Amniotic epithelial cell (primary cell): Measurements from ENCODE around the gene CWC27.

Source experiments
- DNase-seq: peaks from one replicate; pipeline ENCODE4 v3.0.0-alpha.2; 2010; ENCODE audit warnings: low read depth

Gene CWC27

GRCh38 chr5:64980176-64980575, 211.4 kb downstream of the CWC27 start:
- DNase-seq: no peak

- DNase-seq: no peak
Measured at GRCh38 chr5:64987768-64988167, 219.0 kb downstream of the CWC27 start.

GRCh38 chr5:65009207-65009606, 240.5 kb downstream of the CWC27 start:
- DNase-seq: no peak

GRCh38 chr5:65010841-65011240, 242.1 kb downstream of the CWC27 start:
- DNase-seq: no peak

GRCh38 chr5:65012301-65012892, 243.7 kb downstream of the CWC27 start:
- peak; percentile 44 for DNase-seq

- DNase-seq: peak; percentile 92
Measured at GRCh38 chr5:65013166-65013565, 244.4 kb downstream of the CWC27 start.

- no peak for DNase-seq
Measured at GRCh38 chr5:65014769-65015168, 246.0 kb downstream of the CWC27 start.

- no peak for DNase-seq
Measured at GRCh38 chr5:65015767-65016166, 247.0 kb downstream of the CWC27 start.

- peak; percentile 59 for DNase-seq
Measured at GRCh38 chr5:65017636-65018035, 248.9 kb downstream of the CWC27 start.

GRCh38 chr5:65018763-65019162, 250.0 kb downstream of the CWC27 start:
- no peak for DNase-seq

- DNase-seq: peak; percentile 91
Measured at GRCh38 chr5:65020492-65020891, 251.8 kb downstream of the CWC27 start.

- DNase-seq: no peak
Measured at GRCh38 chr5:65021527-65022226, 252.9 kb downstream of the CWC27 start.

GRCh38 chr5:65022932-65023331, 254.2 kb downstream of the CWC27 start:
- DNase-seq: no peak

GRCh38 chr5:65024681-65025080, 256.0 kb downstream of the CWC27 start:
- DNase-seq: no peak

GRCh38 chr5:65026816-65027548, 258.3 kb downstream of the CWC27 start:
- no peak for DNase-seq

- DNase-seq: peak; percentile 87
Measured at GRCh38 chr5:65029178-65029577, 260.4 kb downstream of the CWC27 start.

- DNase-seq: no peak
Measured at GRCh38 chr5:65030056-65030455, 261.3 kb downstream of the CWC27 start.

- peak; percentile 99 for DNase-seq
Measured at GRCh38 chr5:65032250-65032649, 263.5 kb downstream of the CWC27 start.

GRCh38 chr5:65034029-65034812, 265.5 kb downstream of the CWC27 start:
- DNase-seq: peak; percentile 82

- no peak for DNase-seq
Measured at GRCh38 chr5:65034813-65035209, 266.1 kb downstream of the CWC27 start.

- peak; percentile 97 for DNase-seq
Measured at GRCh38 chr5:65035211-65036206, 266.8 kb downstream of the CWC27 start.
